AG04450 (cell line): ENCODE measurements around the gene CASR. TPM values are rescaled to one million over a fixed set of nuclear protein-coding genes. Genes with fewer than 3 reads are reported as not detected.

Source experiments
- CTCF ChIA-PET: fragments of 300-600, 350-600 bp; formaldehyde crosslinking; extraction: SDS; loops from one replicate; lab custom pipeline; 2022; ENCODE audit warnings: antibody characterized with exemption, inconsistent platforms; lab: Charles Lee
- POLR2A ChIA-PET: fragments of 350-600 bp; formaldehyde crosslinking; extraction: SDS; loops from one replicate; lab custom pipeline; 2021; ENCODE audit warnings: antibody characterized with exemption, inconsistent platforms; lab: Yijun Ruan, JAX
- DNase-seq: peaks from one replicate; pipeline ENCODE4 v3.0.0-alpha.2; 2011; ENCODE audit warnings: low read depth, low spot score
- H3K27ac ChIP-seq: one replicate; pipeline ENCODE4 v1.5.1; 2012; ENCODE audit warnings: low read depth, low read length, control low read depth
- H3K27me3 ChIP-seq: one replicate; pipeline ENCODE4 v1.6.0; 2012; ENCODE audit warnings: low read length; ENCODE audit not compliant: control insufficient read depth, insufficient read depth
- H3K4me3 ChIP-seq: 2 replicates; pipeline ENCODE4 v1.5.1; 2011; ENCODE audit warnings: mild to moderate bottlenecking, low read depth, low read length, control low read depth
- H3K9me3 ChIP-seq: 2 replicates; pipeline ENCODE4 v1.5.1; 2012; ENCODE audit warnings: low read length; ENCODE audit not compliant: control insufficient read depth, insufficient read depth
- CTCF ChIP-seq: IDR thresholded peaks from 2 replicates; pipeline ENCODE4 v1.5.1; 2011; ENCODE audit warnings: low read depth, low read length, control low read depth, inconsistent platforms
- polyA plus RNA-seq: library from polyadenylated mRNA; depleted of rRNA; stranded (reverse); fragments of >200 nt; gene quantifications from 2 replicates; pipeline ENCODE4 v1.2.3, GENCODE V29; 2011

The CASR gene
- polyA plus RNA-seq, 1 experiment: not detected

- TF ChIP-seq CTCF: no peak
- no peak overlapping the region for H3K27ac ChIP-seq
- no peaks in the 10 kb centered on the region for H3K9me3 ChIP-seq
- no peak overlapping the region for H3K4me3 ChIP-seq
- no peaks in the 10 kb centered on the region for H3K27me3 ChIP-seq
- ChIA-PET CTCF (no interaction called here), POLR2A (no interaction called here)
- DNase-seq: no peak
These were observed 101.0 kb downstream of the CASR start for GRCh38 chr3:122284486-122284885.

- no peak for TF ChIP-seq CTCF
- H3K4me3 ChIP-seq: no peak overlapping the region
- DNase-seq: no peak
- H3K9me3 ChIP-seq: no peaks in the 10 kb centered on the region
- peaks cover 8% of the 10 kb centered on the region for H3K27me3 ChIP-seq
- ChIA-PET POLR2A (no interaction called here), CTCF (no interaction called here)
- H3K27ac ChIP-seq: no peak overlapping the region
These were observed 110.9 kb downstream of the CASR start for GRCh38 chr3:122294359-122294758.

- ChIA-PET CTCF (interaction anchor here (1.1 kb wide), 1 partner anchor 748 kb away, joined by 3 read pairs; no protein-coding TSS in a partner anchor), POLR2A (no interaction called here)
- no peak overlapping the region for H3K27ac ChIP-seq
- no peak for TF ChIP-seq CTCF
- no peak for DNase-seq
- H3K9me3 ChIP-seq: peaks cover 4% of the 10 kb centered on the region; the same call in 1 of the 2 replicates
- H3K4me3 ChIP-seq: no peak overlapping the region
- peaks cover 8% of the 10 kb centered on the region for H3K27me3 ChIP-seq
These were observed 112.0 kb downstream of the CASR start for GRCh38 chr3:122295266-122296062.

GRCh38 chr3:122298239-122298638 lies 114.8 kb downstream of the CASR start:
- no peak for DNase-seq
- no peak overlapping the region for H3K27ac ChIP-seq
- peaks cover 4% of the 10 kb centered on the region; the same call in 1 of the 2 replicates for H3K9me3 ChIP-seq
- POLR2A ChIA-PET: no interaction called here
- H3K27me3 ChIP-seq: peaks cover 2% of the 10 kb centered on the region
- CTCF ChIA-PET: no interaction called here
- H3K4me3 ChIP-seq: no peak overlapping the region
- no peak for TF ChIP-seq CTCF

- Histone ChIP-seq H3K9me3 (peaks cover 4% of the 10 kb centered on the region; the same call in 1 of the 2 replicates), H3K4me3 (no peak overlapping the region), H3K27me3 (peaks cover 2% of the 10 kb centered on the region), H3K27ac (no peak overlapping the region)
- DNase-seq: no peak
- TF ChIP-seq CTCF: no peak
- CTCF ChIA-PET: interaction anchor here (1.4 to 3.5 kb wide), 3 partner anchors 40 to 752 kb away, joined by 3 to 21 read pairs (median 14); partner anchors contain the start of gene POLQ
- POLR2A ChIA-PET: no interaction called here
These were observed 115.7 kb downstream of the CASR start for GRCh38 chr3:122299215-122299614.
